Kidney glomerular epithelial cell (primary cell): ENCODE results near the gene MT1H.
A peak's percentile ranks its signal among the peaks of the same experiment; 100 is the strongest.

Experiments used
- DNase-seq: peaks from one replicate; lab custom pipeline; 2025; lab: John Stamatoyannopoulos, UW

The MT1H gene

GRCh38 chr16:56636616-56637413 lies 32.8 kb upstream of the MT1H start:
- DNase-seq, result no peak

- DNase-seq, result no peak
Measured at GRCh38 chr16:56637814-56638750, 31.5 kb upstream of the MT1H start, which contains the start of gene MT1A. Gene MT1A, plus strand, starts transcription at chr16:56638666. Its CDS starts 73 bp downstream, at chr16:56638739.

GRCh38 chr16:56639045-56639444 lies 30.6 kb upstream of the MT1H start:
- DNase-seq, result no peak

- no peak for DNase-seq
Measured at GRCh38 chr16:56640076-56640475, 29.5 kb upstream of the MT1H start.

GRCh38 chr16:56641166-56641565 lies 28.4 kb upstream of the MT1H start:
- no peak for DNase-seq

- peak; percentile 53 for DNase-seq
Measured at GRCh38 chr16:56643080-56643778, 26.4 kb upstream of the MT1H start.

- no peak for DNase-seq
Measured at GRCh38 chr16:56643833-56644232, 25.8 kb upstream of the MT1H start.

- no peak for DNase-seq
Measured at GRCh38 chr16:56645311-56645710, 24.3 kb upstream of the MT1H start.

GRCh38 chr16:56645838-56646237 lies 23.8 kb upstream of the MT1H start:
- DNase-seq, result no peak

- DNase-seq, result no peak
Measured at GRCh38 chr16:56647641-56648431, 21.8 kb upstream of the MT1H start.

GRCh38 chr16:56649271-56649670 lies 20.3 kb upstream of the MT1H start:
- no peak for DNase-seq

- no peak for DNase-seq
Measured at GRCh38 chr16:56649820-56650219, 19.8 kb upstream of the MT1H start.

GRCh38 chr16:56651586-56651985 lies 18.0 kb upstream of the MT1H start, which contains the start of gene MT1B:
Gene MT1B, plus strand, starts transcription at chr16:56651886. Its CDS starts 68 bp downstream, at chr16:56651954.
- DNase-seq, result no peak

- no peak for DNase-seq
Measured at GRCh38 chr16:56652600-56652999, 17.0 kb upstream of the MT1H start.

- no peak for DNase-seq
Measured at GRCh38 chr16:56653218-56653617, 16.4 kb upstream of the MT1H start.

- DNase-seq, result peak; percentile 91
Measured at GRCh38 chr16:56657555-56658326, 11.9 kb upstream of the MT1H start, which contains the start of gene MT1F. Gene MT1F, plus strand, starts transcription at chr16:56657959. Its CDS starts 100 bp downstream, at chr16:56658059.

GRCh38 chr16:56658327-56658875 lies 11.2 kb upstream of the MT1H start:
- DNase-seq, result no peak

- DNase-seq, result no peak
Measured at GRCh38 chr16:56662357-56663354, 7.0 kb upstream of the MT1H start.

GRCh38 chr16:56664506-56664905 lies 5.1 kb upstream of the MT1H start:
- no peak for DNase-seq
